HL-60/S4 treated with phorbol 12-myristate 13-acetate at 8.2 ng/mL for 4 days and 3 days (cell line): ENCODE data around the gene ITCH.

Experiments used
- in situ Hi-C: fragments of 300-500 bp; cut with MboI; formaldehyde crosslinking; loops from 2 replicates; pipeline ENCODE4 v1.15.0; 2022; ENCODE audit warnings: low sequenced_read_pairs

ITCH gene

DNA sequence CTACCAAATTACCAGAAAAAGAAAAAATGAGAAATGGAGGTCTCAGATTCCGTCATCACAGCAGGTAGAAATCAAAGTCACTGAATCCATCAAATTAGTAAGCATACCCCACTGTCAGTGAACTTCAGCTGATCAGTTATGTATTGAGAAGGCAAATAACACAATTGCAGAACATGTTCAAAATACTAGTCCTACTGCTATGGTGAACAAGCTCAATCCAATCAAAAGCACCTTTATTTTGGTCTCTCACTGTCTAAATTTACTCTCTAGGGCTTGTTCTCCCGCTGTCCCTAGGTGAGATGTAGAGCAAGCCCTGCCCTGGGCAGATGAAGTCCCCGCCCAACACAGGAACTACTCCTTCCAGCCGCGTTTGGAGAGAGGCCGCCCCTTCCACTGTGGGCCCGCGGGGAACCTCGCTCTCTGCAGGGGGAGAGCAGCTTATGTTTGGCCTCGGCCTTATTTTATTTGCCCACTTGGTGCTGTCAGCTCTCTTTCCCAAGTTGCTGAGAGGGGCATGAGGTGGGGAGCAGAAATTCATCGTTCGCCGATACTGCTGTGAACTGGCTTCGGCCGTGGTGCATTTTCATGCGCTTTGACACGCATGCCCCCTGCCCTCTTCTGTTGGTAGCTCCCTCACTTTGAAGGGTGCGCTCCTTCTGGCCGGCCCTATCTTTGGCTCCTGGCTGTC is 181.2 kb downstream of the ITCH start:
- in situ Hi-C loops = no loop called here

DNA sequence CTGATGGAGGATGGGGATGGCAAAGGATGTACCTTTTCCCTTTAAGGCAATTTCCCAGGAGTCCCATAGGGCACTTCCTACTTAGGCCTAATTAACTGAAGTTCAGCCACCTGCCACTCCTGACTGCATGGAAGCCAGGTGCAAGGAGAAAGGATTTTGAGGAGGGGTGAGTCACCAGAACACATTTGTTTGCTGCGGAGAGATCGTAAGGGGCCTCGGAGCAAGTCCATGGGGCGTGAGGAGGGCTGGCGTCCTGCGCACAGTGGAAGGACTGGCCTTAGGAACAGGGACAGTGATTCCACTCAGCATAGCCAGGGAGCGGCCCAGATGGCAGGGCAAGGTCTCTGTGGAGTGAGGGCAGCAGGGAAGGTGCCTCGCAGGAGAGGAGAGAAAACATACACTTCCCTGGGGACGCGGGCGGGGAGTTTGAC is 183.7 kb downstream of the ITCH start:
- in situ Hi-C loops = no loop called here

DNA sequence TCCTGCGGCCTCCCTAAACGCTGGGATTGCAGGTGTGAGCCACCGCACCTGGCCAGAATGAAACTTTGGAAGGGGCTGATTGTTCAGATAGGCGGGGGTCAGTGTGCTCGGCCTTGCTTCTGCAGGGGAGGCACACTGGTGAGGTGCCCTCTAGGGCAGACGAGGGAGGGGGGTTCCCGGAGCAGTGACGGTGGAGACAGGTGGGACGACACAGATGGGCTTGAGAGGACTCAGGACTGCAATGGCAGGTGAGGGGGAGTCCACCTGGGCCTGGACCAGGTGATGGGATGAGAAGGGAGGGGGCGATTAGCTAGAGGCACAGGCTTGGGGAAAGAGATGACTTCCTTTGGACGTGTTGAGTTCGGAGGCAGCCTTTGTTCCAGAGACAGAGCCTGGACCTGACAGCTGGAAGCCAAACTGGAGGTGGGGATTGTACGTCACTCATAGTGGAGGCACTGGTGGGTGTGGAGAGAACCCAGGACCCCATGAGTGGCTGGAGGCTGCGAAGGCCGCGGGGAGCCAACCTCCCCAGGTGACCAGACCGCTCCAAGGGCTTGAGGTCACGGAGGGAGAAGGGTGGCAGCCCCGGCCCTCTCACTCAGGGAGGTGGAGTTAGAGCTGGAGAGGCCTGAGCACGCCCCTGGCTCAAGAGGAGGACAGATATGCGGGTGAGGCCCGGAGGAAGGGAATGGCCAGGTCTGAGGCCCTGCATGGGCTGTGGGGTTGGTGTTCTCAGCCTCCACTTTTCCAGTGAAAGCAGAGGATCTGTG is 185.0 kb downstream of the ITCH start:
- in situ Hi-C loops = no loop called here

DNA sequence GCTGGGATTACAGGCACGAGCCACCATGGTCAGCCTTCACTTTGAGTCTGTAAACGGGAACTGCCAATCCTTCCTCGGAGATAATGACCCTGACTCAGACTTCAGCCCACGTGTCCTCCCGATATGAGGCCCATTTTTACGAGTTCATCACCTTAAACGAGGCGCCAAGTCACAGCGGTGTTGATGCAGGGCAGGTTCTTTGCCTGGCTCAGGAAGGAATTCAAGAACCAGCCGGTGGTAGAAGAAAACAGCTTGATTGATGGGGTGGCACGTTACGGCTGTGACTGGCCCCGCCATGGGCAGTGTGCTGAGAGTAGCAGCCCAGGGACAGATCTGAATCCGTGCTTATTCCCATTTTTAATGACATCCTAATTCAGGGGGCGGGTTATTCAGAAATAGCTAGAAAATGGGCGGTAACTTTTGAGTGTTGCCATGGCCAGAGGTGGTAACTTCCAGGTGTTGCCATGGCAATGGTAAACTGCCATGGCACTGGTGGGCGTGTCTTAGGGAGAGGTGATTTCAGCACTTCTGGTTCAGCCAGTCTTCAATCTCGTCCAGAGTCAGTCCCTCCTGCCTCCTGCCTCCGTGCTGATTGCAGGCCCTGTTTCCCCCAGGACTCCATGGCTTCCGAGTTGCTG is 186.3 kb downstream of the ITCH start:
- in situ Hi-C loops = no loop called here

DNA sequence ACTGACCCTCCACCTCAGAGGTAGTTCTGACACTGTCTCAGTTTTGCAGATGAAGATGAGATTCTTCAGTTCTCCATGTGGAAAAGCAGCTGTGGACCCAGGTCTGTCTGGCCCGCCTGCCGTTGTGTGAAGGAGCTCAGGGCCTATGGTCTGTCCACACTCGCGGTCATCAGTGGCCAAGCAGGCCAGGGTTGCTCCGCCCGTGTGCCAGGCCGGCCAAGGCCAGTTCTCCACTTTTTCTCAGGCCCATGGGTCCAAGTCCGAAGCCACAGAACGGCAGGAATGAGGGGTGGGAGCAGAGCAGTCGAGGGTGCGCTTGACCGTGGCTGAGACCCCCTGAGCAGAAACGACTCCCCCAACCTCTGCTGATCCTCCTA is 186.8 kb downstream of the ITCH start:
- in situ Hi-C loops = no loop called here

DNA sequence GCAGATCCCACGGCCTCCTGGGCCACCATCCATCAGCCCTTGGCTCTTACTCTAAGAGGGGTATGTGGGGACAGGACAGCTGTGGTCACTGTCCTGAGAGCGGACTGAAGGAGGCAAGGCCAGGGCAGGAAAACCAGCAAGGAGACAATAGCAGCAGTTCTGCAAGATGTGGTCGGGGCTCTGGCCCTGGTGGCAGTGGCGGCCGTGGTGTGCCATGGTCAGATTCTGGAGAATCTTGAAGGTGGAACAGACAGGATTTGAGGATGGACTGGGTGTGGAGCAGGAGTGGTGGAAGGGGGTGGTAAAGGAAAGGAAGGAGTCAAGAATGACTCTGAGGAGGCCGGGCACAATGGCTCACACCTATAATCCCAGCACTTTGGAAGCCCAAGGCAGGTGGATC is 189.5 kb downstream of the ITCH start:
- in situ Hi-C loops = no loop called here

DNA sequence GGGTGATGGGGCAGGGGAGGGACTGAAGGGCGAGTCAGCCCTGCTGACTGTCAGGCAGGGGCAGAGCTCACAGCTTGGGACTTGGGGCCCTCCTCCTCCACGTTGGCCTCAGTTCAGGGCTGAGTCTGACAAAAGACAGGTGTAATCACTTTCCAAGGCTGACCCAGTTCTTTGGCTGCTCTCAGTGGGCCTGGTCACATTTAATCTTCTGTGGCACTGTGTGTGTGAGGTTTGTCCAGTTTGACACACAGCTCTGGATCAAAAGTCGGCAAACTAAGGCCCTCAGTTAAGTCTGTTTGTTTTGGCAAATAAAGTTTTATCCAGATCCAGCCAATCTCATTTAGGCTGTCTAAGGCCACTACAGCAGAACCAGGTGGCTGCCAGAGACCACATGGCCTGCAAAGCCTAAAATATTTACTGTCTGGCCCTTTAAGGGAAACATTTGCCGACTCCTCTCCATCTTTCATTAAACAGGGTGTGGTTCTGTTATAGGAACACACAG is 190.3 kb downstream of the ITCH start:
- in situ Hi-C loops = no loop called here

DNA sequence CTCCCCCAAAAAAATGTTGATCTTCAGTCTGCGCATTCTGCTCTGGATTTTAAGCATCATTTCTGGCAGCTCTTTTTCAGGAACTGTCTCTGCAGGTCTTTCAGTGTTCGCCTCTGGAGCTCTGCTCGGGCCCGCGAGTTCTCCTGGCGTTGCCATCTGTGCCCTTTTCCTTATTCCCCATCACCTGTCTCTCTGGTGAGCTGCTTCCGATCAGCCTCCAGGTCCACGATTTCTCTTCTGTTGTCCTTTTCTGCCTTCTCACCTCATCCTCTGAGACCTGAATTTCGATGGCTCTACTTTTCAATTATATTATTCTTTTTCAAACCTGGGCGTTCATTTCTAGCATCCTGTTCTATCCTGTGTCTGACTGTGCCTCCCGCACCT is 194.9 kb downstream of the ITCH start:
- in situ Hi-C loops = no loop called here

DNA sequence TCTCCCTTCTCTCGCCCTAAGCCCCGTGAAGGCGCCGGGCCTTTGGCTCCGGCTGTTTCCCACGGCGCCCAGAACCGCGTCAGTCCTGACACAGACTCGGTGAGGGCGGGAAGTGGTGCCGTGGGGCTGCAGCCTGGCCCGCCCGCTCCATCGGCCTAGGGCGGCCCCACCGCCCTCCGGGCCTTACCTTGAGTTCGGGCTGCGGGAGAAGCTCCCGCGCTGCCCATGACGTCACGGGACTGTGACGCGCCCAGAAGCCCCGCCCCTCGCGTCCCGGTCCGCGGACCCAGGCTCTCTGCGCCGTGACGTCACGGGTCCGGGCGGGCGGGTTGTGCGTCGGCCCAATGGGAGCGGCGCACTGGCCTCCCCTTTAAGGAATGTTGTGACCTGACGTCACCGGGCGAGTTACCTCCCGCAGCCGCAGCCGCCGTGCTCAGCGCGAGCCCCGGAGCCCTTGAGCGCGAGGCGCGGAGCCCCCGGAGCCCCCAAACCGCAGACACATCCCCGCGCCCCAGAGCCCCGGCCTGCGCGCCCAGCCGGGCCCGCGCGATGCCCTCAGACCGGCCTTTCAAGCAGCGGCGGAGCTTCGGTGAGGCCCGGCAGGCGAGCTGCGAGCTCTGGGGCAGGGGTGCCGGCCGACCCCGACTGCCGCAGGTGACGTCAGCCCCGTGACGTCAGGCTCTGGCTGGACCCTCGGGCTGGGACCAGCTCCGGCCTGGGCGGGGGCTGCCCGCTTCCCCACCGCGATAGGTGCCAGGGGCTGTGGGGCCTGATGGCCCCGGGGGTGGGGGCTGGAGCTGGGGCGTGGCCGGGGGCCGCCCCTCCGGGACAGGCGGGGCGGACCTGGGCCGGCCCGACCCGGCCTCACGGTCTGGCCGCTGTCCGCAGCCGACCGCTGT is 195.5 kb downstream of the ITCH start, which contains the start of gene MAP1LC3A:
MAP1LC3A (plus strand) TSS at position 399 of the 899 bp plus-strand sequence; CDS start at position 550, 151 bp downstream.
- in situ Hi-C loops = no loop called here

DNA sequence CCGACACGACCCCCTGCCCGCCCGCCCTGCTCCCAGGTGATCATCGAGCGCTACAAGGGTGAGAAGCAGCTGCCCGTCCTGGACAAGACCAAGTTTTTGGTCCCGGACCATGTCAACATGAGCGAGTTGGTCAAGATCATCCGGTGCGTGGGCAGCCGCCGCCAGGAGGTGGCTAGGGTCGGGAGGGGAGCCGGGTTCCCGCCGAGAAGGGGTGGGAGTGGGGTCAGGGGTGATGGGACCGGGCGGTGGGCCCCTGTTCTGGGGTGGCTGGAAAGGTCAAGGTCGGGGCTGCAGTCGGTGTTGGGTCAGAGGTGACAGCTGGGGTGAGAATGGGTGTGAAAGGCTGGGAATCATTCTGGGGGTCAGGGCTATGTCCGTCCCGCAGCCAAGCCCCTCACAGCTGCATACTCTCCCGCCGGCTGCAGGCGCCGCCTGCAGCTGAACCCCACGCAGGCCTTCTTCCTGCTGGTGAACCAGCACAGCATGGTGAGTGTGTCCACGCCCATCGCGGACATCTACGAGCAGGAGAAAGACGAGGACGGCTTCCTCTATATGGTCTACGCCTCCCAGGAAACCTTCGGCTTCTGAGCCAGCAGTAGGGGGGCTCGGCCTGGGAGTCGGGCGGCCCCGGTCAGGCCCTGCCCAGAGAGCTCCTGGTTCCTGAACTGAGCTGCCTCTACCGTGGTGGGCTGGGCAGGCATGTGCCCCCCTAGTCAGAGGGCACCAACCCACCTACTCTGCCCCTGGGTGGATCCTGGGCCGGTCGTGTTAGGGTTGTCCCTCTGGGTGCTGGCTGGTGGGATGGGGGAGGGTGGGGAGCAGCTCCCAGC is 196.5 kb downstream of the ITCH start:
- in situ Hi-C loops = no loop called here

DNA sequence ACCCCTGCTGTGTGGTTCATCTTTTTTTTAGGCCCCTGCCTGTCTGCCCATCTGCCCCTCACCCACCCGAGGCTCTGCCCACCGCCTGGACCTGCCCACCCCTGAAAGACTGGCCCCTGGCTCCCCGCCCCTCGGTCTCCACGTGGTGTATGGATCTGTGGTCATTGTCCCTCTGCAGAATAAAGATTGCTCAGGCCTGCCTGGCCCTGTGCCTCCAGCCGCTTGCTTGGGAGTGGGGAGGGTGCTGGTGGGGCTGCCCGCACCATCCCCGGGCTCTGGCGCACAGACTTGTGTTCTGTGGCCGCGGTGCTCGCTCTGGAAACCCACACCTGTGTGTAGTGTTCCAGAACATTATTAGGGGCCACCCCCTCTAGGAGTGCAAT is 197.1 kb downstream of the ITCH start:
- in situ Hi-C loops = no loop called here

DNA sequence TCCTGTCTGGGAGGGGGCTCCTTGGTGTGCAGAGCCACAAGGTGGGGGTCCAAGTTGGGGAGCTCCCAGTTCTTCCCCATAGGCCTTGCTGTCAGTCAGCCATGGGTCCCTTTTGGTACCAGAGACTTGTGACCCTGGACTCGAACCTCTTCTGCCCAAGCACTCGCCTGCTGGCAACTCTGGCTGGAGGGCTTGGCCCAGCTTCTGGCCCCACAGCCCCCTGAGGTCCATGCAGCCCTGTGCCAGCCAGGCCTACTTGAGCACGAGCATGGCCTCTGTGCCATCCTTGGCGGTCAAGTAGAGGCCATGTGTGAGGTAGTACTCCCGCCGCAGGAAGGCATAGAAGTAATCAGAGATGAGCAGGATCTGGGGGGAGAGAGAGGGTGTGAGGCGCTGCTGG is 197.5 kb downstream of the ITCH start:
- in situ Hi-C loops = no loop called here
